NCI-H2196 (cell line): ENCODE results near the gene ARHGAP12.

Experiments
- DNase-seq: peaks from one replicate; lab custom pipeline; 2025; ENCODE audit not compliant: unreplicated experiment; lab: John Stamatoyannopoulos, UW

ARHGAP12 gene

DNA sequence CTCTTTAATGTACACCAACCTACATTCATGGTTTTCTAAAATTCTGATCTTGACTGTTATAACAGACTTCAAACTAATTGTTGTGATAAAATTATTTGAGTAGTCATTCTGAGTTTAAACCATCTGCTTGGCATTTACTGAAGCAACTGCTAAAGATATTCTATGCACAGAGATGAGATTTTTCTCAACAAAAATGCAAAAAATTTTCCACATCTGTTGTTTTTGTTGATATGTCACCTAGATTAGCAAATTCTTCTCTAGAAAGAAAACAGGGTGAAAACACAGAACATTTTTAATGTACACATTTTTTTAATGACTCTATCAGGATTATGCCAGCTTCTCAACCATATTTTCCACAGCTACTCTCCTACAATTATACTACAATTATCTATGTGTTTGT lies 42.7 kb downstream of the ARHGAP12 start:
- no peak for DNase-seq

DNA sequence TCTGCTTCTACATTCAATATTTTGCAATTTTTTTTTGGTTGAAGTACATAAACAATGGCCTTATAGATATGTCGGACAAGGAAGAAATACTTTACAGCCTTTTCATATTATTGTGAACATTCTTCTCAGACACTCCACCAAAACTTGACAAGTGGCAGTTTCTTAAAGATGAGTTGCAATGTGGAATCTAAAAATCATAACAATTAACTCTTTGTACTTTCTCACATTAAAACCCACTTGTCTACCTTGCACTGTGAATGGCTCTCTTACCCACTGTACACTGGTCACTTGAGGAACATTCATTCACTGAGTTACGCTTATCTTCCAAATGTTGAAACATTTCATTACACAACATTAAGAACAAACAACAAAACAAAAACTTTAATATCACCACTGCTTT lies 44.2 kb downstream of the ARHGAP12 start:
- DNase-seq: no peak

DNA sequence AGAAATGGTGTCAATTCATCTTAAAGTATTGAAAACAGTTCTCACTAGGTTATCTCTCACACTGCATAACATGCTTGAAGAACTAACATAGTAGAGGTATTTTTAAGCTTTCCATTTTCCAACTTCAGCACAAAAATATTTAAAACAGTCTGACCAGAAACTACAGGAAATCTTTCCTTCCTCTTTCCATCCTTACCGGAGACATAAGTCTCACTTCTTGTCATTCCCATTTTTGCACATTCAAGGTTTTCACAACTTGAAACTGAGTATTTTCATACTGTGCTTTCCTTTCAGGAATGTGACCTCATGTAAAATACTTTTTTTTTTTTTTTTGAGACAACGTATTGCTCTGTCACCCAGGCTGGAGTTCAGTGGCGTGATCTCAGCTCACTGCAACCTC lies 45.2 kb downstream of the ARHGAP12 start:
- DNase-seq: no peak

DNA sequence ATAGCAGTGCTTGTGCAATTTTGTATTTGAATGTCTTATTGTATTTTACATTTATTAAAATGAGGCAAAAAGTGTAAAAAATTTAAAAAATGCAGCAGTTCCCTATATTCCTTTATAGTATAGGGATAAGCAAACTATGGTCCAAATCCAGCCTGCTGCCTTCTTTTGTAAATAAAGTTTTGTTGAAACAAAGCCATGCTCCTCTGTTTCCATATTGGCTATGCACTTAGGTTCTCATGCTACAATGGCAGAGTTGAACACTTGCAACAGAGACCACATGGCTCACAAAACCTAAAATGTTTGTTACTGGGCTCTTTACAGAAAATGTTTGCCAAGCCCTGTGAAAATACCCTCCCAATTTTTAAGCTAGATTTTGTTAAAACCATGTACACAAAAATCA lies 50.1 kb downstream of the ARHGAP12 start:
- no peak for DNase-seq

DNA sequence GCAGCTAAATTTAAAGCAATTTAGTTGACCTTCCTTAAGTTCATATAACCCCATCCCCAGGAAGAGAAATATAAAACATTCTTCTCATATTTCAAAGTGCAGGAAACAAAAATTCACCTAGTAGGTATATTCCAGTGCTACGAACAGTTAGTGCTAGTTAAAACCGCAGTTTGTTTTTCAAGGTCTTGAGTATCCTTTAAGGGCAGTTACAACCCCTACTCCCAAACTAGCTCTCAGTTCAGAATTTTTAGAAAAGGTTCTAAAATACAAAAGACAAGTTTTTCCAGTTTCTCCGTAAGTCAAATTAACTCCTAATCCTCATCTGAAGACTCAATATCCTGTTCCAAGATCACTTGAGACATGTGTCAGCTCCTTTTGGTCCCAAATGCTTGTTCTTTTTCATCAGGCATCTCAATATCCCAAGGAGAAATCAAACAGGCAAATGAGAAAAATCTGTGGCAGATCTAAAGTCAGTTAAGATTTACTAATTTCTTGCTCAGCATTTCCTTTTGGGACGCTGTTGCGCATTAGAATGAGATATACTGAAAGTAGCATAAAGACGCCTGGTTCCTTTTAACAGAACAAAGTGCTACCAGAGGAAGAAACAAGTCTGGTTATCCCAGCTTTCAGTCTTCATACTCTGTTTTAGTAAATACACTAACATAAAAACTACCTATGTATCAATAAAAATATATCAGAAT lies 51.8 kb downstream of the ARHGAP12 start:
- DNase-seq: no peak

DNA sequence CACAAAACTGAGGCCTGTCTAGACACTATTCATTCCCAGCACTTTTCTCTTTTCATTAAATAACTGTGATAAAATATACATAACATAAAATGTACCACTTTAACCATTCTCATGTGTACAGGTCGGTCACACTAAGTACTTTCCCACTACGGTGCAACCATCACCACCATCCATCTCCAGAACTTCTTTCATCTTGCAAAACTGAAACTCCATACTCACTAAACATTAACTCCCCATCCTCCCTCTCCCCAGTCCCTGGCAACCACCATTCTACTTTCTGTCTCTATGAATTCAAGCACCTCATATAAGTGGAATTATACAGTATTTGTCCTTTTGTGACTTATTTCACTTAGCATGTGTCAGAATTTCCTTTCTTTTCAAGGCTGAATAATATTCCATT lies 53.0 kb downstream of the ARHGAP12 start:
- no peak for DNase-seq

DNA sequence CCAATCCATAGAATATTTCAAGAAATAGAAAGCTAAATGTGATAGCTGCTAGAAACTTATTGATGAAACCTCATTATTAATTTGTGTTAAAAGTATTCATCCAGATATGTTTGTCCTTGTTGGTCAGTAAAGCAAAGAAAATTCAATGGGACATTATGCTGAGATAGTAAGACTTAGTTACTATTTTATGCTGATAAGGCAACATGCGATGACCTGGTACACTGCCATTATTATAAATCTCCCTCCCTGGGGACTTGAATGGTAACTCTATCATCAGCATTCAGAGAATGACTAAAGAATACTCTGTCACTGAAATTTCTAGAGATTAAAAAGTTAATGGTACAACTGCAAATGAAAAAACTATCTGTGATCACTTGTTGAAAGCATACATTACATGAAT lies 54.9 kb downstream of the ARHGAP12 start:
- no peak for DNase-seq

DNA sequence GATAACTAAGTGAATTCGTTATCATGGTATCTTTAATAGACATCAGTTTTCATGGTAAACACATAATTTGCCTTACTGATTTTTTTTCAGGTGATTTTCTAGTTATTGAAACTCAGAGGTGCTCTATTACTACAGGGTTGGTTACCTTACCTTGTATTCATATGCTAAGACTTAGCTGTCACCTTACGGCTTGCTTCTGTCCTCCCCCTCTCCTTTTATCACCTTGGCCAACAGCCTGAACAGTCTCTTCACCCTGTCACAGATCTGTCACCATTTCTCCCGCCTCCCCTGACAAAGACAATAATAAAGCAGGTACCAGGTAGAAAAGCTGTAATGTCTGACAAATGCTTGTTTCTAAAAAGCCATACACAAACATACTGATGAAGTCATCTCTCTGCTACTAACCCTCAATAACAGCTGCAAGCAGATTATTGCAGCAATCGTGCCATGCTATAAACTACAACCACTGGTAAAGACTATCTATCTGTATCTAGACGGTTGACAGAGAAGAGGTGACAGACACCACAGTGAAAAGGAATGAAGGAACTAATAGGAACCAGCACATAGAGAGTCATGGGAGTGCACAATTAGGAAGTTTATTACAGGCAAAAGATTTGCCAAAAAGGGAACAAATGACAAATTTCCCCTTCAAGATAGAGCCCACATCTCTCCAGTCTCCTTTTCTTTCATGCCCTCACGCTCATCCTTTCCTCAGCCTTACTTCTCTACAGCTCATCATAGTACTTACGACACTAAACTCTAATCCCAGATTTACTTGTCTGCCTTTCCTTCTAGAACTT lies 57.2 kb downstream of the ARHGAP12 start:
- DNase-seq: no peak

DNA sequence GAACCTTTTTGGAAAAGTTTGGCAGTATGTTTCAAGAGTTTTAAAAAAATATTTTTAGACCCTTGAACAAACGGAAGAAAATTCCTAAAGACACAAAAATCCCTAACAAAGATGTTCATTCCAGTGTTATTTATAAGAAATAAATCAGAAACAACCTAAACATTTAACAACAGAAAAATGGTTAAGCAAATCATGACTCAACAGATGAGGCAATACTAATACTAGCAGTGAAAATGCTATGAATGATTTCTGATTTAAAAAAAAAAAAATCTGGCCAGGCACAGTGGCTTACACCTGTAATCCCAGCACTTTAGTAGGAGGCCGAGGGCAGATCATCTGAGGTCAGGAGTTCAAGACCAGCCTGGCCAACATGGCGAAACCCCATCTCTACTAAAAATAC lies 61.0 kb downstream of the ARHGAP12 start:
- DNase-seq: no peak

DNA sequence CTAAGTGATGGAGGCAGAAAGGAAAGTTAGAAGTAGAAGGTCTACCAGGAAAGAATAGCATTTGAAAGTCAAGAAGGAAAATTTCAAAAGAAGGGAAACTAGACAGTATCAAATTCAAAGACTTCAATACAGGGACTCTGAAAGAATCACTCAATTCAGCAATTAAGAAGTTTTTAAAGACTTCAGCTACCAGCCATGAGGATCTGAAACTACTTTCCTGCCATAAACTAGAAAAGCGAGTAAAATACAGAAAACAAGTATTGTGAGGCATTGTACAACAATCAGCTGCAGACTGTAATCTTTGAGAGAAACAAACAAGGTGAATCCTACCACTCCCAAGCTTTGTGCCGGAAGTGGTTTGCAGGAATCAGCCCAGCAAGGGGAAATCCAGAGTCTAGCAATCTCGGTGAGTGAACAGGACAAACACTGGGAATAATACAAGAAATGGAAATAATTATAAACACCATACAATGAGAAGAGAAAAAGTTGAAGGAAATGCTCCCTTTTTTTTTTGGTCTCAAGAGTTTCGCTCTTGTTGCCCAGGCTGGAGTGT lies 62.4 kb downstream of the ARHGAP12 start:
- no peak for DNase-seq

DNA sequence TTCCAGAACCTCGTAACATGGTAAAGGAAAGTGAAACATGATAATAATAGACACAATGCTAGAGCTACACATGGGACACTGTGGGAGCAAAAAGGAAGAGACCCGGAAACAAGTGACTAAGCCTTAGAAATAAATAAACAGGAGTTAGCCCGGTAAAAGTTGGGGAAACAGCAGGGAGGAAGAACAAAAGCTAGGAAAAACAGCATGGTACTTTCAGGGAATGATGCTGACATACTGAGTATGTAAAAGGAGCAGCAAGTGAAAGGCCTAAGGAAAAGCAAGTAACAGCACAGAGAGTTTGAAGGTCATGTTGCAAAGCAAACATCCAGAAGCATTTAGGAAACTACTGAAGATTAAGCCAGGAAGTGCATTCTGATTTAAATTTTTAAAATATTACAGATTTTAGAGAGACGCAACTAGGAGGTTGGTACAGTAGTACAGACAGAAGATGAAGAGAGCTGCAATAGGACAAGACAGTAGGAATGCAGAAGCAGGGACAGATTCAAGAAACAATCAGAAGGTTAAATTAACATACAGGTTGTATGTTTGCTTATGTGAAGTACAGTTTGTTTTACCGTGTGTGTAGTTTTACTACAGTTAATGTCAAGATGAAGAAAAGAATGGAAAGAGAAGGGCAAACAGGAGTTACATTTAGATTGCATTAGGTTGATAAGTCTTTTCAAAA lies 63.7 kb downstream of the ARHGAP12 start:
- DNase-seq: no peak

DNA sequence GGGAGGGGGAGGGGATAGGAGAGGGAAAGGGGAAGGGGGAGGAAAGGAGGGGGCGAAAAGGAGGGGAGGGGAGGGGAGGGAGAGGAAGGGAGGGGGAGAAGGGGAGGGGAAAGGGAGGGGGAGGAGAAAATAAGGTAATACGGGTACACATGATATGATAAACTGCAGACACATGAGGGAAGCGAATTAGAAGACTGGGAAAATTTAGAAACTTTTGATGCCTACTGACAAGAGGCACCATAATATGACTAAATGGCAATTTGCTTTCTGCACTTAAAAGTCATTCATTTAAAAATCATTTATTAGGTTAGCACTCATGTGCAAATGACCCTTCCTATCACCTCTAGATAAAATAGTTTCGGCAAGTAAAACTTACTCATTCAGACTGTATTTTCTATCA lies 73.6 kb downstream of the ARHGAP12 start:
- no peak for DNase-seq

DNA sequence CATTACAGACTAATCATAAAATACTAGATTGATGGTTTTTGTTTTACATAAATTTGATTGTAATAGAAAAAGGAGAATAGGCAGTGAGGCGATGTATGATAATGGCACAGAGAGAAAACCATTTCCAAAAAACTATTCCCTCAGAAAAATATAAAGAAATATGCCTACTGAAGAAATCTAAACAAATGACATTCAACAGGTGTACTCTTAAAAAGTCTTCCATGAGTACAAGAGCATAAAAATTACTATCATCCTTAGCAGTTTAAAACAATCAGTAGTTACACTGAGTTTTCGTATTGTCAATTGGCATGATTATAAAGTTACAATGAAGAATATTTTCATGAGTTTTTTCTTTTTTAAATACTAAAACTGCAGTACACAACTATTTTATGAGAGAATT lies 75.0 kb downstream of the ARHGAP12 start:
- DNase-seq: no peak

DNA sequence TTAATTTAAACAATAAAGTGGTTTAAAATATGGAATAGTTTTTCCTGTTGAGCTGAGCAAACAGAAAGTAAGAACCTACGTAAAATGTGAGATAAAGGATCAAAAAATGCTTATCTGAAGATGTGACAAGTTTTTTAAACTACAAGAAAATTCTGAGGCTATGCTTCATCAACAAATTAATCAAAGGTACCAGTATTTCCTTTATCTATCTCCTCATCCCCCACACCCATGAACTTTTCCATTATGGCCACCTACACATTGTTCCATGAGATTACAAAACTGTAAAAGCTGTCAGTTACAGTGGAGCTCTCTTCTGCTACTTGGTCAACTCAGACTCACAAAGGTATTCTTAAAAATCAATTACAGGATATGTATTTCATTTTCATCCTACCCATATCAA lies 77.4 kb downstream of the ARHGAP12 start:
- DNase-seq: no peak

DNA sequence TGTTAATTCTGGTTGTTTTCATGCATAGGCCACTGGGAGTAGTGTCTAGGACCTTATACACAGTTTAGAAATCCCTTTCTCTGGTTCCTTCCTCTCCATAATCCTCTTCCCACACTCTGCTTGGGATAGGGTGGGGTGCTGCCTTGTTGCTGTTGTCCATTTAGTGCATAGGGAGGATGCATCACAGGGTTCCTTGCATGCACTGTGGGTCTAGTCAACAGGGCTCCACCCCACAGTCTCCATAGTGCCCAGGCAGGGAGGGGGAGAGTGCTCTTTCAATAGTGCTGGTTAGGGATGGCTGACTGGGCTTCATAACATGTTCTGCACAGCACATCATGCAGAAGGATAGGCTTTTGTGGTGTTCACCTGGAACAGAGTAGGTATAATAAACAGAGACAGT lies 81.1 kb downstream of the ARHGAP12 start:
- no peak for DNase-seq

DNA sequence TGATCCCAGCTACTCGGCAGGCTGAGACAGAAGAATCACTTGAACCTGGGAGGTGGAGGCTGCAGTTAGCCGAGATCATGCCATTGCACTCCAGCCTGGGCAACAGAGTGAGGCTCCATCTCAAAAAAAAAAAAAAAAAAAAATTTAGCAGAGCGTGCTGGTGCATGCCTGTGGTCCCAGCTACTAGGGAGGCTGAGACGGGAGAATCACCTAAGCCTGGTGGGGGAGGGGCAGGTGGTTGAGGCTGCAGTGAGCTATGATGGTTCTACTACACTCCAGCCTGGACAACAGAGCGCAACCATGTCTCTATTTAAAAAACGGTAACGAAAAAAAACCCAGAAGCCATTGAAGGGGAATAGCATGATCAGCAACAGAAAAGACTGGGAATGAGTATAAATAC lies 89.9 kb downstream of the ARHGAP12 start:
- DNase-seq: no peak

DNA sequence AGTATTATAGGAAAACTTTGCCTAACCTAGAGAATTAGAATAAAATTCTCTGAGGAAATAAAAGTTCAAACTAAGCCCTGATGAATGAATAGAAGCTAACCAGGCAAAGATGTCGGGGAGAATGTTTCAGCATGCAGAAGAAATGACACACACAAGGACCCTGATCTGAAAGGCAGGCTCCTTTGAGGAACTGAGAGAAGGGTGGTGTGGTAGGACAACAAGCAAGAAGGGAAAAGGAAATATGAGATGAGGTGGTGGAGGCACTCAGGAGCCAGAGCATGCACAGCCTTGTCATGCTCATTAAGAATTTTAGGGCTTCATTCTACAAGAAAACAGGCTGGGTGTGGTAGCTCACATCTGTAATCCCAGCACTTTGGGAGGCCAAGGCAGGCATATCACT lies 90.6 kb downstream of the ARHGAP12 start:
- no peak for DNase-seq

DNA sequence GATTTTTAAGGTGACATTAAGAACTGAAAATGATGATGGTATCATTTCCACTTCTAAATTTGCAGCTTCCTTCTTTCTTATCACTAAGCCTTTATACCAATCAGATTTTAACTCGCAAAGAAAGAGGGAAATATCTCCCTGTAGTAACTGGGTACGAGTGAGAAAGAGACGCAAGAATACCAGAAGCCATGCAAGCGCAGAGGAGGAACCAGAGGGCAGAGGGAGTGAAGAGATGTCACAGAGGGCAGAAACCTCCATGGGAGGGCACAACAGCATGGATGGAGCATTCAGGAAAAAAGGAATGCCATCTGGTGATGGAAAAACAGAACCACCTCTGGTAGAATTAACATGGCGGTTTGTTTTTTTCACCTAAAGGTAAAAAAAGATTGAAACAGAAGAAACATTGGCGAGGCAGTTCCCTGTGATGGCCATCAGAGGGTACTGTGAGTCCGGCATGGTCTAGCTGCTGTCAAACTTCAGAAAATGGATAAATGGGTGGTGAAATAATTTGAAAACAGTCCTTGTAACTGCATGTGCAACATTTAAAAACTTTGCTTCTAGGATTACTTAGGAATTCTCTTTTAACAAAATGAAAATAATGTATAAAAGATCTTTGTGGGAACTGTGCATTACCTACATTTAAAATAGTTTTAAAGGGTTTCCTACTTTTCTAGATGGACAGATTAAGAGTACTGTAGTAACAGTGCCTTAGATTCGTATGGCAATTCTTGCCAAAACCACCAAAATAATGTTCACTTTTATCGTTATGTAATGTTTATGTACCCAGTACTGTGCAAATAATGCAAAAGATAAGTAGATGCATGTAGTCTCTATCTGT lies 91.8 kb downstream of the ARHGAP12 start:
- no peak for DNase-seq

DNA sequence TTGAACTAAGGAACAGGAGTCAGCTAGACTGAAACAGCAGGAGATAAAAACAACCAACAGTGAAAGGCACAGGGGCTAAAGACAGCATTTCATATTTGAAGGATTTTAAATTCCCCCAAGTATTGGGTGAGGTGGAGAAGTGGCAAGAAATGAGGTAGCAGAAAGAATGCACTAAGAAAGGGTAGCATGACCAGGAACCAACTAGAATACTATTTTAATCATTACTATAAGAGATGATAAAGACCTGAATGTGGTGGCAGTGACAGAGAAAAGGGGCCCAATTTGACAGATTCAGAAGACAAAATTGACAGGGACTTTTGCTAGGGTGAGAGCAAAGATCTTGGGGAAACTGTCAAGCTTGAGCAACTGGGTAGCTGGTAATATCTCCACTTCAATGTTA lies 94.9 kb downstream of the ARHGAP12 start:
- no peak for DNase-seq

DNA sequence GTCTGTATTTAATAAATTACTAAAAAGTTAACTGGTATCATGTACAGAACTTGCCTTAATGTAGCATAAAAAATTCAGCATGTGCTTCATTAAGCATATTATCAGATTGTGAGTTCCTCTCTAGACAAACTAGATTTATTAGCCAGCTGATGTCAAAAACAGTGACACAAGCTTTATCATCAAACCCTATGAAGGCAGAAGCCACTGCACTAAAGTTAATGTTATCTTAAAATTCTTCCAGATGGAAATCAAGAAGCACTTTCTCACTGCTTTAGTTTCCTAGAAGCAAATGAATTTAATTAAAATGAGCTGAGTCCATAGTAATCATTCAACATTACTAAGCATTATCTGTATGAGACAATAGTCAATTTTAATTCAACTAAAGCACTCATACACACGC lies 96.4 kb downstream of the ARHGAP12 start:
- DNase-seq: no peak

DNA sequence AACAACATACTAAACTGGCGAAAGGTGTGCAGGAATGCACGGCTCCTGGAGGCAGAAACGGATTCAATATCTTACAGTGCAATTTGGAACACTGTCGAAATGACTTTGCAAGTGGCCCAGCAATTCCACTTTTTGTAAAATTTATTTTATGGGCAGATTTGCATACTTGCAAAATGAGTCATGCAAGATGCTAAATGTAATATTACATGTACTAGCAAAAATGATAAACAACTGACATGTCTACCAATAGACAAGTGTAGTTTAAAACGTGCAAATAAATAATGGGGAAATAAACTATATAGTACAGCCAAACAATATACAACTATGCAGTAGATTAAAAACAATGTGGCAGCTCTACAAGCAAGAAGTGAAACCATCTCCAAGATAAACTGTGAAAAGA lies 97.7 kb downstream of the ARHGAP12 start:
- no peak for DNase-seq
